Measurements from ENCODE around the gene CDK14.

Gene CDK14

GRCh38 chr7:91196058-91196457 lies 599.9 kb downstream of the CDK14 start:
- H3K4me3 ChIP-seq (ENCODE audit: low read depth, low read length): no peak overlapping the region
- no peak overlapping the region for H3K14ac ChIP-seq (ENCODE audit: low read length)
- no peak overlapping the region for H2AK5ac ChIP-seq (ENCODE audit: low read length)
- H3K27me3 ChIP-seq (ENCODE audit: insufficient read depth, low read length): no peaks in the 10 kb centered on the region
- no peak overlapping the region for H2AFZ ChIP-seq (ENCODE audit: insufficient read depth, low read length, poor library complexity)
- H4K8ac ChIP-seq (ENCODE audit: low read depth, low read length): no peak overlapping the region
- no peak overlapping the region for H3K4ac ChIP-seq (ENCODE audit: low read depth, low read length)
- no peak overlapping the region for H3K23ac ChIP-seq (ENCODE audit: low read length)
- no peaks in the 10 kb centered on the region for H3K9me3 ChIP-seq (ENCODE audit: insufficient read depth, low read depth, low read length)
- H4K12ac ChIP-seq (ENCODE audit: low read depth, low read length): no peak overlapping the region
- H3K36me3 ChIP-seq (ENCODE audit: control insufficient read depth in 1 of 2, insufficient read depth in 2 of 2, low read length in 2 of 2): no peaks in the 10 kb centered on the region
- no peak overlapping the region for H4K91ac ChIP-seq (ENCODE audit: low read depth, low read length)
- DNase-seq: peak in 1 of 2 donors; percentile 45
- no peak overlapping the region for H3K9ac ChIP-seq (ENCODE audit: low read length)
- no peak overlapping the region for H3K4me2 ChIP-seq (ENCODE audit: low read length)
- no peak overlapping the region for H3K18ac ChIP-seq (ENCODE audit: low read length)
- H3K4me1 ChIP-seq (ENCODE audit: control insufficient read depth in 1 of 2, insufficient read depth in 2 of 2, low read length in 2 of 2): peaks cover 0 to 2% of the 10 kb centered on the region in 2 experiments
- H3K79me1 ChIP-seq (ENCODE audit: low read length): no peaks in the 10 kb centered on the region
- no peak overlapping the region for H3K27ac ChIP-seq (ENCODE audit: low read depth, low read length)
- H2BK5ac ChIP-seq (ENCODE audit: low read depth, low read length, poor library complexity): no peak overlapping the region
- no peak overlapping the region for H2BK120ac ChIP-seq (ENCODE audit: insufficient read depth, low read length, poor library complexity)
- no peak overlapping the region for H2BK12ac ChIP-seq (ENCODE audit: low read length)
- H3K79me2 ChIP-seq (ENCODE audit: control insufficient read depth, insufficient read depth, low read length, poor library complexity): no peaks in the 10 kb centered on the region
- WGBS (ENCODE audit: extremely low coverage, insufficient coverage, insufficient read length): no CpG with 5 or more reads among the region's 2 CpGs

DNA sequence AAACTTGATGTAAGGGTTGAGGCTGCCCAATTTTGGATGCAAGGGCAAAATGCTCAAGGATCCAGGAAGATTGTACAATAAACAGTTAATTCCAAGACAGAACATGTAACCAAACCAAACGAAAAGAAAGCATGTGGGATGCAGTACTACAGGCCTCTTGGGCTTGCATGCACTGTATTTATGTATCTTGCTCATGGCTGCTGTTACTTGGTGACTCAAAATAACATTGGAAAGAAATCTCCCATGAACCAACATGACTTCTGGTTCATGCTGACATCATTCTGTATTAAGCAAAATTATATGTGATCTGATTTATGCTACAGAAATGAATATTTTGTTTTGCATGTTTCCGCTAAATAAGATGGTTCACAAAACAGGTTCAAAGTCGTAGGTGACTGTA lies 602.2 kb downstream of the CDK14 start:
- H3K4me2 ChIP-seq (ENCODE audit: low read length): no peak overlapping the region
- no peak overlapping the region for H4K8ac ChIP-seq (ENCODE audit: low read depth, low read length)
- H4K12ac ChIP-seq (ENCODE audit: low read depth, low read length): no peak overlapping the region
- peaks cover 0 to 2% of the 10 kb centered on the region in 2 experiments for H3K4me1 ChIP-seq (ENCODE audit: control insufficient read depth in 1 of 2, insufficient read depth in 2 of 2, low read length in 2 of 2)
- H3K36me3 ChIP-seq (ENCODE audit: control insufficient read depth in 1 of 2, insufficient read depth in 2 of 2, low read length in 2 of 2): no peaks in the 10 kb centered on the region
- no peak overlapping the region for H2BK12ac ChIP-seq (ENCODE audit: low read length)
- H4K91ac ChIP-seq (ENCODE audit: low read depth, low read length): no peak overlapping the region
- H3K27ac ChIP-seq (ENCODE audit: low read depth, low read length): no peak overlapping the region
- H2AFZ ChIP-seq (ENCODE audit: insufficient read depth, low read length, poor library complexity): no peak overlapping the region
- H3K4ac ChIP-seq (ENCODE audit: low read depth, low read length): no peak overlapping the region
- no peaks in the 10 kb centered on the region for H3K9me3 ChIP-seq (ENCODE audit: insufficient read depth, low read depth, low read length)
- no peak overlapping the region for H3K18ac ChIP-seq (ENCODE audit: low read length)
- no peak overlapping the region for H2BK120ac ChIP-seq (ENCODE audit: insufficient read depth, low read length, poor library complexity)
- no CpG with 5 or more reads among the region's 3 CpGs for WGBS (ENCODE audit: extremely low coverage, insufficient coverage, insufficient read length)
- H3K23ac ChIP-seq (ENCODE audit: low read length): no peak overlapping the region
- no peak overlapping the region for H2AK5ac ChIP-seq (ENCODE audit: low read length)
- no peak overlapping the region for H2BK5ac ChIP-seq (ENCODE audit: low read depth, low read length, poor library complexity)
- no peaks in the 10 kb centered on the region for H3K27me3 ChIP-seq (ENCODE audit: insufficient read depth, low read length)
- H3K79me2 ChIP-seq (ENCODE audit: control insufficient read depth, insufficient read depth, low read length, poor library complexity): no peaks in the 10 kb centered on the region
- no peak overlapping the region for H3K14ac ChIP-seq (ENCODE audit: low read length)
- H3K79me1 ChIP-seq (ENCODE audit: low read length): no peaks in the 10 kb centered on the region
- no peak for DNase-seq
- H3K9ac ChIP-seq (ENCODE audit: low read length): no peak overlapping the region
- H3K4me3 ChIP-seq (ENCODE audit: low read depth, low read length): no peak overlapping the region

DNA sequence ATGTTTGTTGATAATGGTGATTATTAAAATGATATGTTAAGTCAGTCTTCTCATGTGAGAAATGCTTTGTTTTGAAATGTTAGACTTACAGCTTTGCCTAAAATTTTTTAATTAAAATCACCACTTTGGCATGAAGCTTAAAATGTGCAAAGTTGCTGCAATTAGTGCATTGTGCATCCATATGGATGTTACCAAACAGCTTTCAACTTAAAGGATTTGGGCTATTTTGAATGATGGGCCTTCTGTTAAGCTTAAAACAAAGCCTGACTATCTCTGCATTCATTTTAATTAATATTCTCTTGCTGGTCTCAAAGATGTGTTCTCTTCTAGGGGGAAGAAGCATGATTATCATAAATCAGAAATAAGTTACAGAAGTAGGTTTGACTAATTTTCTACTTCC lies 603.5 kb downstream of the CDK14 start:
- H2AK5ac ChIP-seq (ENCODE audit: low read length): no peak overlapping the region
- no peak overlapping the region for H2BK12ac ChIP-seq (ENCODE audit: low read length)
- H3K9me3 ChIP-seq (ENCODE audit: insufficient read depth, low read depth, low read length): no peaks in the 10 kb centered on the region
- H3K4me1 ChIP-seq (ENCODE audit: control insufficient read depth in 1 of 2, insufficient read depth in 2 of 2, low read length in 2 of 2): peaks cover 0 to 2% of the 10 kb centered on the region in 2 experiments
- no peak overlapping the region for H3K9ac ChIP-seq (ENCODE audit: low read length)
- H2BK120ac ChIP-seq (ENCODE audit: insufficient read depth, low read length, poor library complexity): no peak overlapping the region
- no peak for DNase-seq
- H2AFZ ChIP-seq (ENCODE audit: insufficient read depth, low read length, poor library complexity): no peak overlapping the region
- H3K27ac ChIP-seq (ENCODE audit: low read depth, low read length): no peak overlapping the region
- H3K23ac ChIP-seq (ENCODE audit: low read length): no peak overlapping the region
- no peak overlapping the region for H3K4me3 ChIP-seq (ENCODE audit: low read depth, low read length)
- H2BK5ac ChIP-seq (ENCODE audit: low read depth, low read length, poor library complexity): no peak overlapping the region
- H3K18ac ChIP-seq (ENCODE audit: low read length): no peak overlapping the region
- H3K36me3 ChIP-seq (ENCODE audit: control insufficient read depth in 1 of 2, insufficient read depth in 2 of 2, low read length in 2 of 2): no peaks in the 10 kb centered on the region
- H4K91ac ChIP-seq (ENCODE audit: low read depth, low read length): no peak overlapping the region
- no peaks in the 10 kb centered on the region for H3K27me3 ChIP-seq (ENCODE audit: insufficient read depth, low read length)
- no peak overlapping the region for H3K4ac ChIP-seq (ENCODE audit: low read depth, low read length)
- H3K79me2 ChIP-seq (ENCODE audit: control insufficient read depth, insufficient read depth, low read length, poor library complexity): no peaks in the 10 kb centered on the region
- H3K4me2 ChIP-seq (ENCODE audit: low read length): no peak overlapping the region
- H3K79me1 ChIP-seq (ENCODE audit: low read length): no peaks in the 10 kb centered on the region
- H4K8ac ChIP-seq (ENCODE audit: low read depth, low read length): no peak overlapping the region
- H3K14ac ChIP-seq (ENCODE audit: low read length): no peak overlapping the region
- H4K12ac ChIP-seq (ENCODE audit: low read depth, low read length): no peak overlapping the region

DNA sequence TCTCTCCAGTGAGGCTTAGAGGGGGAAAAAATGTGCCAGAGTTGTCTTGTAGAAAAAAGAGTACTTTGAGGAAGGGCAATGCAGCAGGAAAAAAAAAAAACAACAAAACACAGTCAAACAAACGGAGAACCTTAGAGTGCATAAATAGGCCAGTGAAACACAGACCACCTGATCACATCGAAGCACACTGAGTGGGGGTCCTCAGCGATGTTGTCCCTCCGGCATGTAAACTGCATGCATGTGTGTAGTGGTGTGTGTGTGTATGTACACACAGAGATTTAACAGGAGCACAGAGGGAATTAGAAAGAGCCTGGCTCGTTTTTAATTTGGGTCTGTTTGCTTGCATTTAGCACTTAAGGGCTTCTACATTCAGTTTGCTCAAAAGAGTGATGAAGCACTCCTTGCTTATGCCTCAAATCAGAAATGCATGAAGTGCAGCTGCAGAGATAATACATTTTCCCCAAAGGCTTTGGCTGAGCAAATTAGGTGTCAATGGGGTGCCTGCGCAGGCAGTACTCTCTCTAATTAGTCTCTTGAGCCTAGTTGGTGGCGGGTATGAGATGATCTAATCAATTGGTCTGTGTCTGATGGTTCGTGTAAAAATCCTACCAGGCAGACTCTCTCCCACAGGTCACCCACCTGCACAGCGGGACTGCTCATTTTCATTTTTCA lies 605.5 kb downstream of the CDK14 start:
- Histone ChIP-seq H3K4me3 (ENCODE audit: low read depth, low read length) (no peak overlapping the region), H3K36me3 (ENCODE audit: control insufficient read depth in 1 of 2, insufficient read depth in 2 of 2, low read length in 2 of 2) (no peaks in the 10 kb centered on the region), H4K8ac (ENCODE audit: low read depth, low read length) (no peak overlapping the region), H3K4me1 (ENCODE audit: control insufficient read depth in 1 of 2, insufficient read depth in 2 of 2, low read length in 2 of 2) (no peaks in the 10 kb centered on the region), H2AFZ (ENCODE audit: insufficient read depth, low read length, poor library complexity) (no peak overlapping the region), H3K9ac (ENCODE audit: low read length) (no peak overlapping the region), H2BK5ac (ENCODE audit: low read depth, low read length, poor library complexity) (no peak overlapping the region), H4K12ac (ENCODE audit: low read depth, low read length) (no peak overlapping the region), H3K4me2 (ENCODE audit: low read length) (no peak overlapping the region), H3K14ac (ENCODE audit: low read length) (no peak overlapping the region), H3K9me3 (ENCODE audit: insufficient read depth, low read depth, low read length) (no peaks in the 10 kb centered on the region), H2BK120ac (ENCODE audit: insufficient read depth, low read length, poor library complexity) (no peak overlapping the region), H3K27me3 (ENCODE audit: insufficient read depth, low read length) (no peaks in the 10 kb centered on the region), H3K18ac (ENCODE audit: low read length) (no peak overlapping the region), H4K91ac (ENCODE audit: low read depth, low read length) (no peak overlapping the region), H3K79me2 (ENCODE audit: control insufficient read depth, insufficient read depth, low read length, poor library complexity) (no peaks in the 10 kb centered on the region), H2BK12ac (ENCODE audit: low read length) (no peak overlapping the region), H3K79me1 (ENCODE audit: low read length) (no peaks in the 10 kb centered on the region), H3K4ac (ENCODE audit: low read depth, low read length) (no peak overlapping the region), H3K23ac (ENCODE audit: low read length) (no peak overlapping the region), H3K27ac (ENCODE audit: low read depth, low read length) (no peak overlapping the region), H2AK5ac (ENCODE audit: low read length) (no peak overlapping the region)
- no peak for DNase-seq
- no CpG with 5 or more reads among the region's 9 CpGs for WGBS (ENCODE audit: extremely low coverage, insufficient coverage, insufficient read length)
